Measurements from ENCODE around the gene GRAMD2B.

- no peak for TF ChIP-seq CTCF (IDR thresholded peaks at IDR 0.05)
- no peak for TF ChIP-seq POLR2A (IDR thresholded peaks at IDR 0.05)
These were observed 40.8 kb downstream of the GRAMD2B start for GRCh38 chr5:126464016-126464415.

Data from body of pancreas (tissue), 4 donors.